ENCODE measurements around the gene IRX1. TPM values are rescaled to one million over a fixed set of nuclear protein-coding genes. Genes with fewer than 3 reads are reported as not detected.

Gene IRX1
- total RNA-seq = 13.0 TPM

DNA sequence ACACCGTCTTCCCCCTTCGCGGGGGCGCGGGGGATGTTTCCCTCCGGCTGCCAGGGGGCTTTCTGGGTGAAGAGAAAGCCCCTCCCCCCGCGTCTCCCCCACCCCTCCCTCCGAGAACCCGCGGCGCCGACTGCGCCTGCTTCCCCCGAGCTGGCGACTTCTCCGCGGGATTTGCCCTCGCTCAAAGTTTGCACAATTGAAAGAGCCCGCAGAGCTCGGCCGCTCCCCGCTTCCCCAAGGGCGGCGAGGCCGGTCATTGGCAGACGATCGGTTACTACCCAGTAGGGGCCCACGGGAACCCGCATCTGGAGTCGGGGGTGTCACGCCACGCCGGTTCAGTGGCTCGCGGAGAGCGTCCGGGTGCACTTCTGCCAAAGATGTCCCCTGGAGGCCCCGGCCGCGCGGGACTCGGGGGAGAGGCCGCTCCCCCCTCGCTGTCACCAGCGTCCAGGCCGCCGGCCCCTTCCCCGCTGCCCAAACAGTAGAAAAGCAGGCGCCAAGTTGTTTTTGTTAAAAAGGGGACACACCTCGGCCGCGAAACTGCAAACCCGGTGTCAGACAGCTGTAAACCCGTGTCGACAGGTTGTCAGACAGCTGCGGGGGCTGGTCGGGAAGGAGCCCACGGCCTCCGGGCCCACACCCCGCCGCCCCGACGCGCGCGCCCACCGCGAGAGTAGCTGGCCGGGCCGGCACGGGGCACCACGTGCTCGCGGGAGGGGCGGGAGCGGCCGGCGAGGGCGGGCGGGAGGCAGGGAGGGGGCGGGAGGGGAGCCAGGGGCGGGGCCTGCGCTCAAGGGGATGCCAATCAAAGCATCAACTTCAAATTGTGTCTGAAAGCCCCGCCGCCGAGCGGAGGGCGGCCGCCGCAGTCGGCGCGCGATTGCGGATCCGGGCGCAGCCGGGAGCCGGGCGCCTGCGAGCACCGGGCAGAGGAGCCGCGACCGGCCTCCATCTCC, at the start of gene IRX1:
IRX1 (plus strand) TSS at position 827 of the 956 bp plus-strand sequence. CDS start 274 bp downstream, outside the sequence.

Data from camera-type eye (tissue), 1 donor.